HepG2 (cell line): ENCODE results near the gene GFPT2. TPM values are rescaled to one million over a fixed set of nuclear protein-coding genes. Genes with fewer than 3 reads are reported as not detected.
A peak's percentile ranks its signal among the peaks of the same experiment; 100 is the strongest.

Experiments
- ARNTL ChIP-seq: sonication (generic); formaldehyde crosslinking; IDR thresholded peaks from 2 replicates; pipeline ENCODE4 v1.4.0; 2020; ENCODE audit warnings: mild to moderate bottlenecking, missing genetic modification reagents
- ELF3 ChIP-seq: IDR thresholded peaks from 2 replicates; pipeline ENCODE4 v1.6.1; 2016; ENCODE audit warnings: missing genetic modification reagents, missing compliant biosample characterization
- GATAD2A ChIP-seq: IDR thresholded peaks from 2 replicates; pipeline ENCODE4 v1.6.1; 2016
- HNF4A ChIP-seq: sonication (generic); formaldehyde crosslinking; IDR thresholded peaks from 2 replicates; pipeline ENCODE4 v1.4.0; 2020; ENCODE audit warnings: missing genetic modification reagents
- MTA3 ChIP-seq: sonication (generic); formaldehyde crosslinking; IDR thresholded peaks from 2 replicates; pipeline ENCODE4 v1.4.0; 2020; ENCODE audit warnings: missing genetic modification reagents
- NR1H2 ChIP-seq: sonication (generic); formaldehyde crosslinking; IDR thresholded peaks from 2 replicates; pipeline ENCODE4 v1.8.1; 2022; ENCODE audit warnings: low read depth, missing genetic modification reagents, borderline replicate concordance
- PAXIP1 ChIP-seq: sonication (generic); formaldehyde crosslinking; conservative IDR thresholded peaks from 2 replicates; pipeline ENCODE4 v1.4.0; 2020; ENCODE audit warnings: mild to moderate bottlenecking, missing genetic modification reagents, moderate library complexity
- PHF21A ChIP-seq: sonication (generic); formaldehyde crosslinking; IDR thresholded peaks from 2 replicates; pipeline ENCODE4 v1.5.0; 2020; ENCODE audit warnings: mild to moderate bottlenecking, missing genetic modification reagents
- PRDM10 ChIP-seq: sonication (generic); formaldehyde crosslinking; IDR thresholded peaks from 2 replicates; pipeline ENCODE4 v1.4.0; 2020; ENCODE audit warnings: low read depth, missing genetic modification reagents
- THRA ChIP-seq: sonication (generic); formaldehyde crosslinking; IDR thresholded peaks from 2 replicates; pipeline ENCODE4 v1.4.0; 2020; ENCODE audit warnings: missing genetic modification reagents, borderline replicate concordance
- ZNF407 ChIP-seq: sonication (generic); formaldehyde crosslinking; IDR thresholded peaks from one replicate; pipeline ENCODE4 v1.5.1; 2020; ENCODE audit warnings: mild to moderate bottlenecking, missing genetic modification reagents; ENCODE audit errors: not compliant biosample characterization
- polyA plus RNA-seq, 8 experiments: library from polyadenylated mRNA; depleted of rRNA in 3 of 8; stranded (reverse) in 7 of 8; unstranded in 1 of 8; fragments of >200 nt; fragmentation: Illumina TruSeq in 4 of 8; extraction: Trizol in 4 of 8; gene quantifications; 2 replicates each; pipeline versions ENCODE4 v1.2.1 to v1.2.3, GENCODE V29; 2011 to 2016; ENCODE audit warnings: low read depth in 4 of 8, missing spikeins in 1 of 8, mixed read lengths in 1 of 8; ENCODE audit not compliant: insufficient read depth in 1 of 8
- total RNA-seq, 5 experiments: library from RNA; depleted of rRNA; stranded (reverse); fragments of >200 nt; fragmentation: Illumina TruSeq; extraction: Trizol; gene quantifications; 2 replicates each; pipeline ENCODE4 v1.2.3, GENCODE V29; 2016; ENCODE audit warnings: low read depth in 1 of 5

The GFPT2 gene
- total and polyA plus RNA-seq, 2 of the 13 experiments (the other 11 are each of a cell fraction or from before 2014, with no cell fraction given), result 0.18 TPM

GRCh38 chr5:180303226-180304015 lies 49.7 kb downstream of the GFPT2 start (continued):
- TF ChIP-seq PAXIP1 (CRISPR knock-in tag) (peak; percentile 58), HNF4A (CRISPR knock-in tag) (peak; percentile 58), MTA3 (CRISPR knock-in tag) (no peak), PRDM10 (CRISPR knock-in tag) (peak; percentile 60; the same call in 1 of the 2 replicates), THRA (peak; percentile 34; the same call in 1 of the 2 replicates), ZNF407 (CRISPR knock-in tag) (no peak), GATAD2A (no peak), NR1H2 (CRISPR knock-in tag) (no peak), ELF3 (CRISPR knock-in tag) (0 out of 2 replicates have a peak, but pooled peaks have one; percentile 32), ARNTL (CRISPR knock-in tag) (0 out of 2 replicates have a peak, but pooled peaks have one; percentile 50), PHF21A (CRISPR knock-in tag) (0 out of 2 replicates have a peak, but pooled peaks have one; percentile 34)
